ENCODE results near the gene TAF1. TPM values are rescaled to one million over a fixed set of nuclear protein-coding genes. Genes with fewer than 3 reads are reported as not detected.
"Not testable (repeated sequence)": the region's sequence is repeated elsewhere in the genome, so short reads cannot be mapped to it uniquely, and the experiment has no call there.

The TAF1 gene
- total RNA-seq, 2 donors from 2014 or later, result 35.6 to 62.2 TPM

GRCh38 chrX:71502080-71502479, 135.9 kb downstream of the TAF1 start:
- H3K4me1 Mint-ChIP-seq (ENCODE audit: low read depth in 2 of 2); ATAC-seq; DNase-seq (ENCODE audit: low spot score); H3K4me3 Mint-ChIP-seq; H3K27me3 Mint-ChIP-seq; H3K27ac Mint-ChIP-seq; H3K9me3 Mint-ChIP-seq; H3K36me3 Mint-ChIP-seq: not testable (repeated sequence)

- no peak for ATAC-seq
- no peak for DNase-seq (ENCODE audit: low spot score)
- Mint-ChIP-seq H3K4me3 (no peak overlapping the region), H3K9me3 (no peaks in the 10 kb centered on the region), H3K27ac (no peak overlapping the region), H3K27me3 (peaks cover 0 to 4% of the 10 kb centered on the region in 2 donors), H3K4me1 (ENCODE audit: low read depth in 2 of 2) (no peaks in the 10 kb centered on the region), H3K36me3 (no peaks in the 10 kb centered on the region)
Measured at GRCh38 chrX:71504346-71504745, 138.2 kb downstream of the TAF1 start.

- no peak for ATAC-seq
Measured at GRCh38 chrX:71509289-71509688, 143.1 kb downstream of the TAF1 start.

GRCh38 chrX:71510161-71510560, 144.0 kb downstream of the TAF1 start:
- Mint-ChIP-seq H3K36me3 (no peaks in the 10 kb centered on the region), H3K4me1 (ENCODE audit: low read depth in 2 of 2) (peaks cover 9 to 17% of the 10 kb centered on the region in 2 donors), H3K4me3 (no peak overlapping the region), H3K9me3 (peaks cover 3% of the 10 kb centered on the region), H3K27me3 (peaks cover 0 to 7% of the 10 kb centered on the region in 2 donors), H3K27ac (no peak overlapping the region)
- ATAC-seq (no peak), DNase-seq (ENCODE audit: low spot score) (no peak)

More at GRCh38 chrX:71509289-71509688, 143.1 kb downstream of the TAF1 start:
- no peak overlapping the region for H3K27ac Mint-ChIP-seq
- H3K27me3 Mint-ChIP-seq, result peaks cover 0 to 7% of the 10 kb centered on the region in 2 donors
- DNase-seq (ENCODE audit: low spot score), result no peak
- peaks cover 6 to 11% of the 10 kb centered on the region in 2 donors for H3K4me1 Mint-ChIP-seq (ENCODE audit: low read depth in 2 of 2)
- H3K9me3 Mint-ChIP-seq, result peaks cover 3% of the 10 kb centered on the region
- no peaks in the 10 kb centered on the region for H3K36me3 Mint-ChIP-seq
- no peak overlapping the region for H3K4me3 Mint-ChIP-seq

- H3K4me1 Mint-ChIP-seq (ENCODE audit: low read depth in 2 of 2), result peaks cover 9 to 17% of the 10 kb centered on the region in 2 donors
- not testable (repeated sequence) for H3K27ac Mint-ChIP-seq; H3K36me3 Mint-ChIP-seq; H3K27me3 Mint-ChIP-seq; DNase-seq (ENCODE audit: low spot score); ATAC-seq; H3K4me3 Mint-ChIP-seq; H3K9me3 Mint-ChIP-seq
Measured at GRCh38 chrX:71513731-71514130, 147.6 kb downstream of the TAF1 start.

- DNase-seq (ENCODE audit: low spot score) (no peak), ATAC-seq (peak in 1 of 2 donors; percentile 44)
- no peak overlapping the region for H3K4me3 Mint-ChIP-seq
Measured at GRCh38 chrX:71514367-71515037, 148.3 kb downstream of the TAF1 start.

GRCh38 chrX:71515038-71515396, 148.9 kb downstream of the TAF1 start:
- no peak overlapping the region for H3K4me3 Mint-ChIP-seq
- H3K4me1 Mint-ChIP-seq (ENCODE audit: low read depth in 2 of 2), result peaks cover 9 to 17% of the 10 kb centered on the region in 2 donors
- no peak overlapping the region for H3K27ac Mint-ChIP-seq
- peaks cover 3% of the 10 kb centered on the region for H3K9me3 Mint-ChIP-seq
- no peaks in the 10 kb centered on the region for H3K36me3 Mint-ChIP-seq
- peaks cover 0 to 7% of the 10 kb centered on the region in 2 donors for H3K27me3 Mint-ChIP-seq
- ATAC-seq (no peak), DNase-seq (ENCODE audit: low spot score) (no peak)

More at GRCh38 chrX:71514367-71515037, 148.3 kb downstream of the TAF1 start:
- Mint-ChIP-seq H3K4me1 (ENCODE audit: low read depth in 2 of 2) (peaks cover 9 to 17% of the 10 kb centered on the region in 2 donors), H3K27ac (no peak overlapping the region), H3K36me3 (no peaks in the 10 kb centered on the region), H3K9me3 (peaks cover 3% of the 10 kb centered on the region), H3K27me3 (peaks cover 0 to 7% of the 10 kb centered on the region in 2 donors)

Other genes starting within 250 kb of the TAF1 start
- gene MED12, start 247.8 kb upstream of the TAF1 start, total RNA-seq, result 10 to 100 TPM; 68.5 to 72.9 TPM
- 1 to 10 TPM in 1 of 2 donors, under 1 TPM in 1; 0.78 to 1.6 TPM for gene NLGN3, start 221.5 kb upstream of the TAF1 start, total RNA-seq
- gene GJB1, start 143.1 kb upstream of the TAF1 start, total RNA-seq, result not detected
- 10 to 100 TPM; 14.7 to 16.8 TPM for gene ZMYM3, start 112.2 kb upstream of the TAF1 start, total RNA-seq
- gene NONO, start 82.7 kb upstream of the TAF1 start, total RNA-seq, result 100 to 1,000 TPM; 403 to 406 TPM
- 10 to 100 TPM in 1 of 2 donors, 1 to 10 TPM in 1; 2.5 to 10.4 TPM for gene ITGB1BP2, start 64.6 kb upstream of the TAF1 start, total RNA-seq
- 100 to 1,000 TPM; 309 to 356 TPM for gene OGT, start 166.7 kb downstream of the TAF1 start, total RNA-seq
- 1 to 10 TPM; 5.5 to 6.1 TPM for gene GCNA, start 212.1 kb downstream of the TAF1 start, total RNA-seq

All from natural killer cell treated with Interleukin-12 subunit alpha and Interleukin-12 subunit beta and Interleukin-15 and Interleukin-18, amount 100 ng/mL, for 72 hours (primary cell).